Measurements from ENCODE around the gene SNRK. TPM values are rescaled to one million over a fixed set of nuclear protein-coding genes. Genes with fewer than 3 reads are reported as not detected.

The SNRK gene
- total RNA-seq, 2 donors from 2014 or later = 19.4 TPM

DNA sequence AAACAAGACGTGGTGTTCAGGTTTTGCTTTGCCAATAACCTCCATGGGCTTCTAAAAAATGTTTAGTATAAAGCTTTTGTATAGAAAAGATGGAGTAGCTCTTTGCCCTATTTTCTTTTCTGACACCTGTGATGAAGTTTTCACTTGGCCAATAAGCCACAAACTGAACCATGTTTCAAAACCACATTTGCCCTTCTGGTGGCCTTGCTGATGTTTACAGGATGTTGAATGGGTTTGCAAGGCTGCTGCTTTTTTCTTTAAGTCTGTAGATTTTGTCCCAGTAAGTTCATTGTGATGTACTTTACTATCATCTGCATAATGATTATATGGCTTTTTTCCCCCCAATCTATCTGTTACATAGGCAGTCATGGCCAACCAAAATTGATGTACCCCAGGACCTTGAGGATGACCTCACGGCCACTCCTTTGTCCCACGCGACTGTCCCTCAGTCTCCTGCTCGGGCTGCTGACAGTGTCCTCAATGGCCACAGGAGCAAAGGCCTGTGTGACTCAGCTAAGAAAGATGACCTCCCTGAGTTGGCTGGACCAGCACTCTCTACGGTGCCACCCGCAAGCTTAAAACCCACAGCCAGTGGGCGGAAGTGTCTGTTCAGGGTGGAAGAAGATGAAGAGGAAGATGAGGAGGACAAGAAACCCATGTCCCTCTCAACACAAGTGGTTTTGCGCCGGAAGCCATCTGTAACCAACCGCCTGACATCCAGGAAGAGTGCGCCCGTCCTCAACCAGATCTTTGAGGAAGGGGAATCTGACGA lies 60.8 kb downstream of the SNRK start:
- Mint-ChIP-seq H3K27ac (no peak overlapping the region), H3K4me3 (no peak overlapping the region), H3K9me3 (no peaks in the 10 kb centered on the region), H3K36me3 (ENCODE audit: low read depth) (peaks cover 60% of the 10 kb centered on the region), H3K27me3 (ENCODE audit: insufficient read depth) (no peaks in the 10 kb centered on the region), H3K4me1 (no peaks in the 10 kb centered on the region)
- 95 to 99% methylated on average over 12 to 14 of the region's 14 CpGs for WGBS, 2 experiments (ENCODE audit: insufficient coverage in 1 of 2, insufficient read length in 1 of 2)
- no peaks in the 10 kb centered on the region for H3K9me3 ChIP-seq (ENCODE audit: control insufficient read depth, low read length)
- no peaks in the 10 kb centered on the region for H3K27me3 ChIP-seq (ENCODE audit: control insufficient read depth, insufficient read depth, low read length, poor library complexity, severe bottlenecking)
- H3K4me1 ChIP-seq (ENCODE audit: control insufficient read depth, insufficient read depth, low read length) = no peaks in the 10 kb centered on the region
- no peak overlapping the region for H3K27ac ChIP-seq (ENCODE audit: low read depth, low read length)
- no peak overlapping the region for H3K4me3 ChIP-seq (ENCODE audit: low read length)
- H3K9ac ChIP-seq (ENCODE audit: extremely low read depth, low read length, poor library complexity, severe bottlenecking) = no peak overlapping the region
- peaks cover 61% of the 10 kb centered on the region for H3K36me3 ChIP-seq (ENCODE audit: control insufficient read depth, insufficient read depth, low read length)
- TF ChIP-seq CTCF (conservative IDR thresholded peaks at IDR 0.05) = no peak
- DNase-seq = no peak

GRCh38 chr3:43347774-43348173 lies 61.4 kb downstream of the SNRK start:
- Mint-ChIP-seq H3K9me3 (no peaks in the 10 kb centered on the region), H3K27ac (no peak overlapping the region), H3K27me3 (ENCODE audit: insufficient read depth) (no peaks in the 10 kb centered on the region), H3K4me1 (no peaks in the 10 kb centered on the region), H3K36me3 (ENCODE audit: low read depth) (peaks cover 54% of the 10 kb centered on the region), H3K4me3 (no peak overlapping the region)
- Histone ChIP-seq H3K27ac (ENCODE audit: low read depth, low read length) (no peak overlapping the region), H3K9me3 (ENCODE audit: control insufficient read depth, low read length) (no peaks in the 10 kb centered on the region), H3K36me3 (ENCODE audit: control insufficient read depth, insufficient read depth, low read length) (peaks cover 55% of the 10 kb centered on the region), H3K4me1 (ENCODE audit: control insufficient read depth, insufficient read depth, low read length) (no peaks in the 10 kb centered on the region), H3K27me3 (ENCODE audit: control insufficient read depth, insufficient read depth, low read length, poor library complexity, severe bottlenecking) (no peaks in the 10 kb centered on the region), H3K4me3 (ENCODE audit: low read length) (no peak overlapping the region), H3K9ac (ENCODE audit: extremely low read depth, low read length, poor library complexity, severe bottlenecking) (no peak overlapping the region)
- 96% methylated on average over 14 to 20 of the region's 20 CpGs for WGBS, 2 experiments (ENCODE audit: insufficient coverage in 1 of 2, insufficient read length in 1 of 2)
- no peak for DNase-seq
- TF ChIP-seq CTCF (conservative IDR thresholded peaks at IDR 0.05) = no peak

DNA sequence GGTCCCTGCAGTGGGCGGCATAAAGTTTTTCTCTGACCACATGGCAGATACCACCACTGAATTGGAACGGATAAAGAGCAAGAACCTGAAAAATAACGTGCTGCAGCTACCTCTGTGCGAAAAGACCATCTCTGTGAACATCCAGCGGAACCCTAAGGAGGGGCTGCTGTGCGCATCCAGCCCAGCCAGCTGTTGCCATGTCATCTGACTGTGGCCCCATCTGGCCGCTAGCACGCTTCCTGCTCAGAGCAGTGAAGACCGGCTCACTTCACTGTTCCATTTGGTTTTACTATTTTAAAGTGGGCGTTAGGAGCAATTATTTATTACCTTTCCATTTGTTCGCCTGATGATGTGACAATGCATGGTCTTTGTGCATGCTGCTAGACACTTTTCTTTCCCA lies 62.0 kb downstream of the SNRK start:
- Histone ChIP-seq H3K9ac (ENCODE audit: extremely low read depth, low read length, poor library complexity, severe bottlenecking) (no peak overlapping the region), H3K4me3 (ENCODE audit: low read length) (no peak overlapping the region), H3K36me3 (ENCODE audit: control insufficient read depth, insufficient read depth, low read length) (peaks cover 49% of the 10 kb centered on the region), H3K4me1 (ENCODE audit: control insufficient read depth, insufficient read depth, low read length) (no peaks in the 10 kb centered on the region), H3K27ac (ENCODE audit: low read depth, low read length) (no peak overlapping the region), H3K9me3 (ENCODE audit: control insufficient read depth, low read length) (peaks cover under 1% of the 10 kb centered on the region), H3K27me3 (ENCODE audit: control insufficient read depth, insufficient read depth, low read length, poor library complexity, severe bottlenecking) (no peaks in the 10 kb centered on the region)
- Mint-ChIP-seq H3K9me3 (peaks cover 1% of the 10 kb centered on the region), H3K4me3 (no peak overlapping the region), H3K27ac (no peak overlapping the region), H3K4me1 (no peaks in the 10 kb centered on the region), H3K36me3 (ENCODE audit: low read depth) (peaks cover 49% of the 10 kb centered on the region), H3K27me3 (ENCODE audit: insufficient read depth) (no peaks in the 10 kb centered on the region)
- TF ChIP-seq CTCF (conservative IDR thresholded peaks at IDR 0.05) = no peak
- no peak for DNase-seq
- WGBS, 2 experiments (ENCODE audit: insufficient coverage in 1 of 2, insufficient read length in 1 of 2) = 96% methylated on average over 9 to 11 of the region's 11 CpGs
